ENCODE results near the gene HSFX3. TPM values are rescaled to one million over a fixed set of nuclear protein-coding genes. Genes with fewer than 3 reads are reported as not detected.
"Not testable (repeated sequence)": the region's sequence is repeated elsewhere in the genome, so short reads cannot be mapped to it uniquely, and the experiment has no call there.

Gene HSFX3
- total RNA-seq, 2 donors from 2014 or later: not detected

GRCh38 chrX:149508467-149508866 is 41.3 kb downstream of the HSFX3 start:
- TF ChIP-seq, protein P1, sequence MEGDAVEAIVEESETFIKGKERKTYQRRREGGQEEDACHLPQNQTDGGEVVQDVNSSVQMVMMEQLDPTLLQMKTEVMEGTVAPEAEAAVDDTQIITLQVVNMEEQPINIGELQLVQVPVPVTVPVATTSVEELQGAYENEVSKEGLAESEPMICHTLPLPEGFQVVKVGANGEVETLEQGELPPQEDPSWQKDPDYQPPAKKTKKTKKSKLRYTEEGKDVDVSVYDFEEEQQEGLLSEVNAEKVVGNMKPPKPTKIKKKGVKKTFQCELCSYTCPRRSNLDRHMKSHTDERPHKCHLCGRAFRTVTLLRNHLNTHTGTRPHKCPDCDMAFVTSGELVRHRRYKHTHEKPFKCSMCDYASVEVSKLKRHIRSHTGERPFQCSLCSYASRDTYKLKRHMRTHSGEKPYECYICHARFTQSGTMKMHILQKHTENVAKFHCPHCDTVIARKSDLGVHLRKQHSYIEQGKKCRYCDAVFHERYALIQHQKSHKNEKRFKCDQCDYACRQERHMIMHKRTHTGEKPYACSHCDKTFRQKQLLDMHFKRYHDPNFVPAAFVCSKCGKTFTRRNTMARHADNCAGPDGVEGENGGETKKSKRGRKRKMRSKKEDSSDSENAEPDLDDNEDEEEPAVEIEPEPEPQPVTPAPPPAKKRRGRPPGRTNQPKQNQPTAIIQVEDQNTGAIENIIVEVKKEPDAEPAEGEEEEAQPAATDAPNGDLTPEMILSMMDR (IDR thresholded peaks at IDR 0.05): no peak
- H3K4me1 ChIP-seq (ENCODE audit: control insufficient read depth in 1 of 2, low read depth in 2 of 2): peaks cover 2 to 5% of the 10 kb centered on the region in 2 donors
- no peak for DNase-seq (ENCODE audit: low spot score)
- no peak for ATAC-seq (ENCODE audit: insufficient number of reproducible peaks, low FRiP score, low read depth)
- H3K36me3 ChIP-seq: no peaks in the 10 kb centered on the region
- no peak overlapping the region for H3K4me3 ChIP-seq
- no peaks in the 10 kb centered on the region for H3K9me3 ChIP-seq
- no peaks in the 10 kb centered on the region for H3K27me3 ChIP-seq (replicated peaks; ENCODE audit: insufficient read depth)
- no peak overlapping the region for H3K27ac ChIP-seq

DNA sequence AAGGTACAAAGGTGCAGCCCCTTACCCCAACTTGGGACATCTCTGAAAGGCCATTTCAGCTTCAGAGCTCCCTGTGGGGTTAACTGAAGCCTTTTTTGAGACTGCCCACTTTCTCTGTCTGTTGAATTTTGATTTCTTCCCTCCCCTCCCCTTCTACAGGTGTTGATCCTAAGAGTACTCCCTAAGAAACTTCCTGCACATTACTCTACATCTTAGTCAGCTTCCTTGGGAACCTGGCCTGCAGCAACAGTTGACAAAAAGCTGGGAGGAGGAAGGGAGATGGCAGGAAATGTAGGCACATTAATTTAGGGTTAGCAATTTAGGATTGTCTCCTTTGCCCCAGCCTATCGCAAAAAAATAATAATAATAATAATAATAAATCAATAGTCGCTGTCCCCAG is 43.4 kb downstream of the HSFX3 start:
- no peak overlapping the region for H3K4me3 ChIP-seq
- no peaks in the 10 kb centered on the region for H3K27me3 ChIP-seq (replicated peaks; ENCODE audit: insufficient read depth)
- DNase-seq (ENCODE audit: low spot score) (no peak), ATAC-seq (ENCODE audit: insufficient number of reproducible peaks, low FRiP score, low read depth) (no peak)
- H3K4me1 ChIP-seq (ENCODE audit: control insufficient read depth in 1 of 2, low read depth in 2 of 2): peaks cover 2 to 18% of the 10 kb centered on the region in 2 donors
- H3K9me3 ChIP-seq: no peaks in the 10 kb centered on the region
- no peaks in the 10 kb centered on the region for H3K36me3 ChIP-seq
- H3K27ac ChIP-seq: no peak overlapping the region
- TF ChIP-seq, protein P1 (IDR thresholded peaks at IDR 0.05): no peak

DNA sequence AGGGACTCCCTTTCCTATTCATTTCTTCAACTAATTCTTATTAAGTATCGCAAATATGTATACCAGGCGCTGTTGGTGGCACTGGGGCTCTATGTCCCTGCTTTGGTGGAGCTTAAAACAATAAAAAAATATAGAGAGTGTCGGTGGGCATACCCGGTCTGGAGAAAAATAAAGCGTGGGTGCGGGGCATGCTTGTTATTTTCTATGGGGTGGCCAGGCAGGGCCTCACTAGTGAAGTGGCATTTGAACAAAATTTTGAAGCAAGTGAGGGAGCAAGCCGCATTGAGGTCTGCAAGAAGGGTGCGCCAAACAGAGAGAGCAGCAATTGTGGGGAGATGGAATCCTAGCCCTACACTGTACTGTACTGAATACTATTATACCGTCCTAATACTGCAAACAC is 44.1 kb downstream of the HSFX3 start:
- peak overlapping the region; percentile 84 to 90 for H3K27ac ChIP-seq
- peaks cover 4% of the 10 kb centered on the region for H3K36me3 ChIP-seq
- H3K9me3 ChIP-seq: no peaks in the 10 kb centered on the region
- H3K27me3 ChIP-seq (replicated peaks; ENCODE audit: insufficient read depth): no peaks in the 10 kb centered on the region
- TF ChIP-seq, protein P1 (IDR thresholded peaks at IDR 0.05): no peak
- no peak for ATAC-seq (ENCODE audit: insufficient number of reproducible peaks, low FRiP score, low read depth)
- peak overlapping the region; percentile 80 for H3K4me3 ChIP-seq
- DNase-seq (ENCODE audit: low spot score): no peak
- H3K4me1 ChIP-seq (ENCODE audit: control insufficient read depth in 1 of 2, low read depth in 2 of 2): peaks cover 2 to 18% of the 10 kb centered on the region in 2 donors

DNA sequence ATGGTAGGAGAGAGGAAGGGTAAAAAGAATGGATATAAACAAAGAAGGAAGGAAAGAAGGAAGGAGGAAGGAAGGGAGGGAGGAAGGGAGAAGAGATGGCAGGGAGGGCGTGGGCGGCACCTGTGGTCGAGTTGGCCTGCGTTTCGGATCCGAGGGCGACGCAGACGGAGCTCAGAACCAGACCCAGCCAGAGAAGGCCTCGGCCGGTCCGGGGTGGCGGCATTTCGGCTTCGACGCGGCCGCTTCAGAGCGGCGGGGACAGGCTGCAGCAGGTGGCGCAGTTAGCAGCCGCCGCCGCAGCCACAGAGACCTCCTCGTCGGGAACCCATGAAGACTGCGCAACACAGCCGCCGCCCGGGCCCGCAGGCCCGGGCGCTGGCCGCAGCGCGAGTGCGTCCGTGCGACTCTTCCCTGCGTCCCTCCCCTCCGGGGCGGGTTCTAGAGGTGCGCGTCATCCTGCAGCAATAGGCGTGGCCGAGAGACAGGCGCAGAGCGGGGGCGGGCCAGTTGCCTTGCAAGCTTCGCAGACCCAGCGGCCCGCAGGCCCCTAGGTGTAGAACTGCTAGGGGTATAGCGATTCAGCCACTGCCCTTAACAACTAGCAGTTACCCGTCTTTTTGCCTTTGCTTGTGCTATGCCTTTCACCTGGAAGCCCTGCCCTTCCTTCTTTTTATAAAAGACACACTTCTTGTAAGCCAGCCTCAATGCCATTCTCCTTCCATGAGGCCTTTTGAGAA is 44.6 kb downstream of the HSFX3 start, which contains the start of gene IDS:
IDS (minus strand) TSS at position 392 of the 737 bp plus-strand sequence; CDS start at position 223, 169 bp downstream.
- ATAC-seq (ENCODE audit: insufficient number of reproducible peaks, low FRiP score, low read depth): peak; percentile 70

GRCh38 chrX:149504226-149504914 is 45.4 kb downstream of the HSFX3 start:
- peaks cover 8% of the 10 kb centered on the region for H3K36me3 ChIP-seq
- H3K4me3 ChIP-seq: peak overlapping the region; percentile 80
- peak overlapping the region; percentile 84 to 90 for H3K27ac ChIP-seq
- TF ChIP-seq, protein P1 (IDR thresholded peaks at IDR 0.05): no peak
- no peaks in the 10 kb centered on the region for H3K9me3 ChIP-seq
- peaks cover 2 to 18% of the 10 kb centered on the region in 2 donors for H3K4me1 ChIP-seq (ENCODE audit: control insufficient read depth in 1 of 2, low read depth in 2 of 2)
- ATAC-seq (ENCODE audit: insufficient number of reproducible peaks, low FRiP score, low read depth) (no peak), DNase-seq (ENCODE audit: low spot score) (no peak)
- no peaks in the 10 kb centered on the region for H3K27me3 ChIP-seq (replicated peaks; ENCODE audit: insufficient read depth)

More for the DNA sequence above, 44.6 kb downstream of the HSFX3 start, which contains the start of gene IDS:
- peak within 1 kb of the TSS; percentile 80 for H3K4me3 ChIP-seq
- TF ChIP-seq, protein P1 (IDR thresholded peaks at IDR 0.05): no peak
- DNase-seq (ENCODE audit: low spot score): peak; percentile 66
- H3K9me3 ChIP-seq: no peaks in the 10 kb centered on the region
- H3K4me1 ChIP-seq (ENCODE audit: control insufficient read depth in 1 of 2, low read depth in 2 of 2): peaks cover 2 to 18% of the 10 kb centered on the region in 2 donors
- H3K27ac ChIP-seq: peak within 1 kb of the TSS; percentile 84 to 90
- H3K36me3 ChIP-seq: peaks cover 8% of the 10 kb centered on the region
- H3K27me3 ChIP-seq (replicated peaks; ENCODE audit: insufficient read depth): no peaks in the 10 kb centered on the region

- peak; percentile 70 for ATAC-seq (ENCODE audit: insufficient number of reproducible peaks, low FRiP score, low read depth)
These were observed 46.3 kb downstream of the HSFX3 start for GRCh38 chrX:149503446-149503845.

GRCh38 chrX:149502923-149503322 is 46.8 kb downstream of the HSFX3 start:
- ATAC-seq (ENCODE audit: insufficient number of reproducible peaks, low FRiP score, low read depth); H3K9me3 ChIP-seq; H3K36me3 ChIP-seq; DNase-seq (ENCODE audit: low spot score); H3K27me3 ChIP-seq (replicated peaks; ENCODE audit: insufficient read depth): not testable (repeated sequence)
- Histone ChIP-seq H3K4me1 (ENCODE audit: control insufficient read depth in 1 of 2, low read depth in 2 of 2) (peaks cover 2 to 18% of the 10 kb centered on the region in 2 donors), H3K4me3 (peak overlapping the region; percentile 27), H3K27ac (peak overlapping the region; percentile 28 to 59)

More at GRCh38 chrX:149503446-149503845, 46.3 kb downstream of the HSFX3 start:
- H3K36me3 ChIP-seq; H3K27me3 ChIP-seq (replicated peaks; ENCODE audit: insufficient read depth); H3K9me3 ChIP-seq; DNase-seq (ENCODE audit: low spot score): not testable (repeated sequence)
- Histone ChIP-seq H3K4me1 (ENCODE audit: control insufficient read depth in 1 of 2, low read depth in 2 of 2) (peaks cover 2 to 18% of the 10 kb centered on the region in 2 donors), H3K27ac (peak overlapping the region in 1 of 2 donors; percentile 90), H3K4me3 (peak overlapping the region; percentile 80)

Data from thoracic aorta (tissue), 2 donors.